ENCODE results near the gene OCRL. TPM values are rescaled to one million over a fixed set of nuclear protein-coding genes. Genes with fewer than 3 reads are reported as not detected.
A peak's percentile ranks its signal among the peaks of the same experiment; 100 is the strongest.

Gene OCRL
- total RNA-seq, 1 experiment from 2014 or later = 41.4 TPM

- peak in 1 of 2 experiments; percentile 56 for DNase-seq
- no peaks in the 10 kb centered on the region for H4K20me1 ChIP-seq (ENCODE audit: insufficient read depth)
- TF ChIP-seq EZH2 (IDR thresholded peaks at IDR 0.05; ENCODE audit: low read depth) = no peak
- TF ChIP-seq, protein P1, sequence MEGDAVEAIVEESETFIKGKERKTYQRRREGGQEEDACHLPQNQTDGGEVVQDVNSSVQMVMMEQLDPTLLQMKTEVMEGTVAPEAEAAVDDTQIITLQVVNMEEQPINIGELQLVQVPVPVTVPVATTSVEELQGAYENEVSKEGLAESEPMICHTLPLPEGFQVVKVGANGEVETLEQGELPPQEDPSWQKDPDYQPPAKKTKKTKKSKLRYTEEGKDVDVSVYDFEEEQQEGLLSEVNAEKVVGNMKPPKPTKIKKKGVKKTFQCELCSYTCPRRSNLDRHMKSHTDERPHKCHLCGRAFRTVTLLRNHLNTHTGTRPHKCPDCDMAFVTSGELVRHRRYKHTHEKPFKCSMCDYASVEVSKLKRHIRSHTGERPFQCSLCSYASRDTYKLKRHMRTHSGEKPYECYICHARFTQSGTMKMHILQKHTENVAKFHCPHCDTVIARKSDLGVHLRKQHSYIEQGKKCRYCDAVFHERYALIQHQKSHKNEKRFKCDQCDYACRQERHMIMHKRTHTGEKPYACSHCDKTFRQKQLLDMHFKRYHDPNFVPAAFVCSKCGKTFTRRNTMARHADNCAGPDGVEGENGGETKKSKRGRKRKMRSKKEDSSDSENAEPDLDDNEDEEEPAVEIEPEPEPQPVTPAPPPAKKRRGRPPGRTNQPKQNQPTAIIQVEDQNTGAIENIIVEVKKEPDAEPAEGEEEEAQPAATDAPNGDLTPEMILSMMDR (conservative IDR thresholded peaks at IDR 0.05) = no peak
- no peak overlapping the region for H3K27ac ChIP-seq
- POLR2A ChIA-PET (ENCODE audit: unreplicated experiment) = no interaction called here
- no peak overlapping the region for H3K4me3 ChIP-seq
- no peaks in the 10 kb centered on the region for H3K36me3 ChIP-seq (ENCODE audit: low read depth)
- CTCF ChIA-PET = interaction anchor here (1.0 kb wide), 1 partner anchor 448 kb away, joined by 4 read pairs; no protein-coding TSS in a partner anchor
- no peaks in the 10 kb centered on the region for H3K9me2 ChIP-seq (ENCODE audit: insufficient read depth)
- no peaks in the 10 kb centered on the region for H3K9me3 ChIP-seq (ENCODE audit: insufficient read depth, low read depth)
- no peak overlapping the region for H3K4me2 ChIP-seq
- no peaks in the 10 kb centered on the region for H3K79me2 ChIP-seq (ENCODE audit: low read depth)
- no peak overlapping the region for H2AFZ ChIP-seq
- no peaks in the 10 kb centered on the region for H3K27me3 ChIP-seq (ENCODE audit: insufficient read depth, low read depth)
- intact Hi-C loops (cut with micrococcal nuclease; ENCODE audit: unreplicated experiment) = no loop called here
- no TSS peak for BruUV-seq (replicated peaks)
- H3K4me1 ChIP-seq (replicated peaks; ENCODE audit: insufficient read depth) = peaks cover 17% of the 10 kb centered on the region; the same call in 1 of the 2 replicates
- H3F3A ChIP-seq (ENCODE audit: insufficient read depth, low read depth) = peaks cover 13% of the 10 kb centered on the region; the same call in 1 of the 2 replicates
These were observed 72.3 kb downstream of the OCRL start for GRCh38 chrX:129612396-129612795.

DNA sequence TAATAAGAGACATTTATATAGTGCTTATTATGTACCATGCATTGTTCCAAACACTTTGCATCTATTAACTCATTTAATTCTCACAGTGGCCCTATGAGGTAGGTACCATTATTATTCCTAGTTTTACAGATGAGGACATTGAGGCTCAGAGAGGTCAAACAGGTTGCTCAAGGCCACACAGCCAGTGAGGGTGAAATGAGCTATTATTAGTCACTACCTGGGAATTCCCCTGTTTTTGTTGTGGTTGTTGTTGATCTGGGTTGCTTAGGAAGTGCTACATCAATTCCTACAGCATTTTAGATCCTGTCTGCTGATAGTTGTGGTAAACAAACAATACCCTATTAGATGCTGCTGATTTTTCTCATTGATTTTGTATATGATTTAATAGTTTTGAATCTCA is 73.5 kb downstream of the OCRL start:
- H3K36me3 ChIP-seq (ENCODE audit: low read depth) = no peaks in the 10 kb centered on the region
- H3K79me2 ChIP-seq (ENCODE audit: low read depth) = no peaks in the 10 kb centered on the region
- no peak overlapping the region for H2AFZ ChIP-seq
- peaks cover 13% of the 10 kb centered on the region; the same call in 1 of the 2 replicates for H3F3A ChIP-seq (ENCODE audit: insufficient read depth, low read depth)
- DNase-seq = peak in 1 of 2 experiments; percentile 72
- TF ChIP-seq EZH2 (IDR thresholded peaks at IDR 0.05; ENCODE audit: low read depth) = no peak
- TF ChIP-seq, protein P1 (conservative IDR thresholded peaks at IDR 0.05) = no peak
- H3K9me2 ChIP-seq (ENCODE audit: insufficient read depth) = no peaks in the 10 kb centered on the region
- no peak overlapping the region for H3K27ac ChIP-seq
- BruUV-seq (replicated peaks) = no TSS peak
- H3K27me3 ChIP-seq (ENCODE audit: insufficient read depth, low read depth) = no peaks in the 10 kb centered on the region
- no peaks in the 10 kb centered on the region for H4K20me1 ChIP-seq (ENCODE audit: insufficient read depth)
- intact Hi-C loops (cut with micrococcal nuclease; ENCODE audit: unreplicated experiment) = no loop called here
- no peak overlapping the region for H3K4me2 ChIP-seq
- H3K4me3 ChIP-seq = no peak overlapping the region
- ChIA-PET POLR2A (ENCODE audit: unreplicated experiment) (no interaction called here), CTCF (interaction anchor here (0.6 kb wide), 1 partner anchor 52 kb away, joined by 5 read pairs; no protein-coding TSS in a partner anchor)
- H3K9me3 ChIP-seq (ENCODE audit: insufficient read depth, low read depth) = no peaks in the 10 kb centered on the region
- H3K4me1 ChIP-seq (replicated peaks; ENCODE audit: insufficient read depth) = peaks cover 17% of the 10 kb centered on the region; the same call in 1 of the 2 replicates

DNA sequence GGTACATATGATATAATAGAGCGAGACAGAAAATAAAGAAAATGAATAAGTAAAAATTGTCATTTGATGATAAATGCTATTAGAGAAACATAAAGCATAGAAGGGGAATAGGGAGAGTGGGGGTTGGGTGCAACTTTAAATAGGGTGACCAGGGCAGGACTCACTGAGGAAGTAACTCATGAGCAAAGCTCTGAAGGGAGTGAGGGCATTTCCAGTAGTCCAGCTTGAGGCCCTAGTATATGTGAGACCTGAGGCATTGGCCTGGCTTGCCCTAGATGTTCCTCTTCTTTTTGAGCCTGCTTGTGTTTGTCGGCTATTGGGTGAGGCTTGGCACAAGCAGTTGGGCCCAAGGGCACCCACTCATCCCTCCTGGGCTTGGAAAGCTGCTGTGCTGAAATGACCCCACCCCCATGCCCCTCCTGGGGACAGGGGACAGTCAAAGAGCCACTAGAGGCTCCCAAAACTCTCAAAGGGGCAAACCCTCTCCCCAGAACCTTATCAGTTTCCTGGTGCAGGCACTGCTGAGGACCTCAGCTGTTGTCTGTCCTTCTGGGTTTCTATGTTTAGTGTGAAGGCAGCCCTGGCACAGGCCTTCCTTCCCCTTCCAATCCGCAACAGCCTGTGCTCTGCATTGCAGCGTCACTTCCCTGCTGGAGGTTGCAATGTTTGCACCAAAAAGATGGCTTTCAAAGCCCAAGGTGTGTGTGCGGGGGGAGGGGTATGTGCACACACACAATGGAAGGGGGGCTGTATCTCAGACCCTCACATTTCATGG is 74.6 kb downstream of the OCRL start:
- no peaks in the 10 kb centered on the region for H3K9me3 ChIP-seq (ENCODE audit: insufficient read depth, low read depth)
- TF ChIP-seq EZH2 (IDR thresholded peaks at IDR 0.05; ENCODE audit: low read depth) = no peak
- TF ChIP-seq, protein P1 (conservative IDR thresholded peaks at IDR 0.05) = no peak
- no TSS peak for BruUV-seq (replicated peaks)
- DNase-seq = no peak
- no peak overlapping the region for H3K4me3 ChIP-seq
- no peaks in the 10 kb centered on the region for H3K79me2 ChIP-seq (ENCODE audit: low read depth)
- no peaks in the 10 kb centered on the region for H3K27me3 ChIP-seq (ENCODE audit: insufficient read depth, low read depth)
- ChIA-PET CTCF (no interaction called here), POLR2A (ENCODE audit: unreplicated experiment) (no interaction called here)
- peaks cover 17% of the 10 kb centered on the region; the same call in 1 of the 2 replicates for H3K4me1 ChIP-seq (replicated peaks; ENCODE audit: insufficient read depth)
- no peak overlapping the region for H2AFZ ChIP-seq
- no peak overlapping the region for H3K4me2 ChIP-seq
- H3K9me2 ChIP-seq (ENCODE audit: insufficient read depth) = no peaks in the 10 kb centered on the region
- no peaks in the 10 kb centered on the region for H4K20me1 ChIP-seq (ENCODE audit: insufficient read depth)
- peaks cover 13% of the 10 kb centered on the region; the same call in 1 of the 2 replicates for H3F3A ChIP-seq (ENCODE audit: insufficient read depth, low read depth)
- H3K27ac ChIP-seq = no peak overlapping the region
- H3K36me3 ChIP-seq (ENCODE audit: low read depth) = no peaks in the 10 kb centered on the region
- intact Hi-C loops (cut with micrococcal nuclease; ENCODE audit: unreplicated experiment) = no loop called here
